COLO668 (cell line): Measurements from ENCODE around the gene PGP.

ENCODE experiments used
- DNase-seq: peaks from one replicate; lab custom pipeline; 2025; ENCODE audit not compliant: unreplicated experiment; lab: John Stamatoyannopoulos, UW

Gene PGP

GRCh38 chr16:2184346-2184745 is 30.3 kb downstream of the PGP start:
- no peak for DNase-seq

GRCh38 chr16:2183671-2184070 is 31.0 kb downstream of the PGP start:
- DNase-seq: no peak

GRCh38 chr16:2181952-2182351 is 32.7 kb downstream of the PGP start:
- DNase-seq: no peak

GRCh38 chr16:2180962-2181923 is 33.4 kb downstream of the PGP start:
- no peak for DNase-seq

- DNase-seq: no peak
Measured at GRCh38 chr16:2180461-2180860, 34.2 kb downstream of the PGP start.

- no peak for DNase-seq
Measured at GRCh38 chr16:2179576-2179975, 35.1 kb downstream of the PGP start.

GRCh38 chr16:2179107-2179501 is 35.5 kb downstream of the PGP start:
- DNase-seq: no peak

GRCh38 chr16:2178321-2179106 is 36.1 kb downstream of the PGP start:
- DNase-seq: no peak

GRCh38 chr16:2177561-2177960 is 37.1 kb downstream of the PGP start:
- DNase-seq: no peak

- no peak for DNase-seq
Measured at GRCh38 chr16:2177101-2177500, 37.5 kb downstream of the PGP start.

- no peak for DNase-seq
Measured at GRCh38 chr16:2176047-2176446, 38.6 kb downstream of the PGP start.

- DNase-seq: no peak
Measured at GRCh38 chr16:2175454-2175853, 39.2 kb downstream of the PGP start.

- DNase-seq: no peak
Measured at GRCh38 chr16:2174396-2175131, 40.1 kb downstream of the PGP start.

- no peak for DNase-seq
Measured at GRCh38 chr16:2173916-2174315, 40.7 kb downstream of the PGP start.

- no peak for DNase-seq
Measured at GRCh38 chr16:2173366-2173765, 41.3 kb downstream of the PGP start.

- no peak for DNase-seq
Measured at GRCh38 chr16:2172688-2173335, 41.8 kb downstream of the PGP start.

- DNase-seq: no peak
Measured at GRCh38 chr16:2171601-2172178, 43.0 kb downstream of the PGP start.

GRCh38 chr16:2170587-2171435 is 43.8 kb downstream of the PGP start:
- DNase-seq: no peak

GRCh38 chr16:2170080-2170479 is 44.6 kb downstream of the PGP start:
- no peak for DNase-seq
